ENCODE results near the gene KLHDC7A.

KLHDC7A gene

DNA sequence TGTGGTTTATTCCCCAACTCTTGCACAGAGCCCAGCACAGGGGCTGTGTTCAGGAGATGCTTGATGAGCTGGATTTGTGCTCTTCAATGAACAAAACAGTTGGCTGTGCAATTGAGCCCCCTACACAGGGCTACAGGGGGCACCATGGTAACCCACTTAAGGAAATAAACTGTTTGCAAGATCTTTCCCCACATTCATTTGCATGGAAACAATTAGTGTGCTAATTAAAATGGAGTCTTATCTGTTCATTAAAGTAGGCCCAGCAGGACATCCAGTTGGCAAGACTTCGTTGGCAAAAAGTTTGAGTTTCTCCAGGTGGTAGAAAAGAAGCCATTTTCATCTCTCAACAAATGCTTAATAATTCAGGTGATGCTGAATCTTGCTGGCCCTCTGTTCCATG, 15.3 kb downstream of the KLHDC7A start:
- no peaks in the 10 kb centered on the region for H3K79me2 ChIP-seq (ENCODE audit: insufficient read depth, low read length)
- no peak for TF ChIP-seq EZH2phosphoT487 (conservative IDR thresholded peaks at IDR 0.05; ENCODE audit: low read length)
- TF ChIP-seq, protein P1, sequence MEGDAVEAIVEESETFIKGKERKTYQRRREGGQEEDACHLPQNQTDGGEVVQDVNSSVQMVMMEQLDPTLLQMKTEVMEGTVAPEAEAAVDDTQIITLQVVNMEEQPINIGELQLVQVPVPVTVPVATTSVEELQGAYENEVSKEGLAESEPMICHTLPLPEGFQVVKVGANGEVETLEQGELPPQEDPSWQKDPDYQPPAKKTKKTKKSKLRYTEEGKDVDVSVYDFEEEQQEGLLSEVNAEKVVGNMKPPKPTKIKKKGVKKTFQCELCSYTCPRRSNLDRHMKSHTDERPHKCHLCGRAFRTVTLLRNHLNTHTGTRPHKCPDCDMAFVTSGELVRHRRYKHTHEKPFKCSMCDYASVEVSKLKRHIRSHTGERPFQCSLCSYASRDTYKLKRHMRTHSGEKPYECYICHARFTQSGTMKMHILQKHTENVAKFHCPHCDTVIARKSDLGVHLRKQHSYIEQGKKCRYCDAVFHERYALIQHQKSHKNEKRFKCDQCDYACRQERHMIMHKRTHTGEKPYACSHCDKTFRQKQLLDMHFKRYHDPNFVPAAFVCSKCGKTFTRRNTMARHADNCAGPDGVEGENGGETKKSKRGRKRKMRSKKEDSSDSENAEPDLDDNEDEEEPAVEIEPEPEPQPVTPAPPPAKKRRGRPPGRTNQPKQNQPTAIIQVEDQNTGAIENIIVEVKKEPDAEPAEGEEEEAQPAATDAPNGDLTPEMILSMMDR (IDR thresholded peaks at IDR 0.05; ENCODE audit: insufficient read depth, low read length, poor library complexity, severe bottlenecking): no peak

DNA sequence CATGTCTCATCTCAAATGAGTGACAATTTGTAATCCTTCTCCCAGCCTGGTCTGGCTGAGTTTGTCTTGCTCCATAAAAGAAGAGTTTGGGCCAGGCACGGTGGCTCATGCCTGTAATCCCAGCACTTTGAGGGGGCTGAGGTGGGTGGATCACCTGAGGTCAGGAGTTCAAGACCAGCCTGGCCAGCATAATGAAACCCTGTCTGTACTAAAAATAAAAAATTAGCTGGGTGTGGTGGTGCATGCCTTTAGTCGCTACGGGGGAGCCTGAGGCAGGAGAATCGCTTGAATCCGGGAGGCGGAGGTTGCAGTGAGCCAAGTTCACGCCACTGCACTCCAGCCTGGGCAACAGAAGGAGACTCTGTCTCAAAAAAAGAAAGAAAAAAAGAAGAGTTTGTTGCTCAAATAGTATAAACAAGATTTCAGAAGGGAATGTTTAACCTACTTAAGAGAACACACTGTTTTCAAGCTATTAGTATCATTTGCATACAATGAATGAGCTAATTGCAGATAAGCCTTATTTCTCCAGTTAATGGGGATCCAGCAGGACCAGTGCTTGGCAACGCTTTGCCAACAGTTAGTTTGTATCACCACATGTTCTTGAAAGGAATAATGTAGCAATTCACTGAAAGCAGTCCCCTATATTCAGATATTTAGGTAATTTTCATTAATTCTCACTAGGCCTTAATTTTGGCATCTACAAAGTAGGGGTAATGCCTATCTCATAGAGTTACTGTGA, 15.9 kb downstream of the KLHDC7A start:
- Histone ChIP-seq H4K20me1 (ENCODE audit: low read depth, low read length) (no peaks in the 10 kb centered on the region), H3K9ac (ENCODE audit: low read length) (no peak overlapping the region)

More for the DNA sequence above, 15.3 kb downstream of the KLHDC7A start:
- H3K27ac ChIP-seq (ENCODE audit: low read depth, low read length): no peak overlapping the region
- H2AFZ ChIP-seq (ENCODE audit: low read depth, low read length, severe bottlenecking): no peak overlapping the region
- no peak overlapping the region for H3K4me3 ChIP-seq (ENCODE audit: insufficient read depth, low read length, poor library complexity, severe bottlenecking)
- H3K36me3 ChIP-seq (ENCODE audit: low read length): no peaks in the 10 kb centered on the region
- no peaks in the 10 kb centered on the region for H4K20me1 ChIP-seq (ENCODE audit: low read depth, low read length)
- H3K9me3 ChIP-seq (ENCODE audit: insufficient read depth, low read length): no peaks in the 10 kb centered on the region
- no peak overlapping the region for H3K4me2 ChIP-seq (ENCODE audit: low read depth, low read length, poor library complexity, severe bottlenecking)
- H3K9ac ChIP-seq (ENCODE audit: low read length): no peak overlapping the region
- H3F3A ChIP-seq (ENCODE audit: insufficient read depth): no peaks in the 10 kb centered on the region
- no peaks in the 10 kb centered on the region for H3K9me2 ChIP-seq (replicated peaks; ENCODE audit: insufficient read depth, low read length)
- no peaks in the 10 kb centered on the region for H3K27me3 ChIP-seq (ENCODE audit: low read length)

DNA sequence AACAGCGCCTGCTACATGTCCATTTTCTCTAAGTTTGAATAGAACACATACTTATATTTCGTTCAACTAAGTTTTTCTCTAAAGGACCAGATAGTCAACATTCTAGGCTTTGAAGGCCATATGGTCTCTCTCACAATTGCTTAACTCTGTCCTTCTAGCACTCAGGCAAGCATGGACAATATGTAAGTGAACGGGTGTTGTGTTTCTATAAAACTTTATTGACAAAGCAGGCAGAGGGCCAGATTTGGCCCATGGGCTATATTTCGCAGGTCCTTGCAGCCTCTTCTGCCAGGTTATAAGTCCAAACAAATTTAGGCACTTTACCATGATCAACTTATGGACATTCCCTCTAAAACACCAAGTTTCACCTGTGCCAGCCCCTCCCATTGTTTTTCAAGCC, 21.1 kb downstream of the KLHDC7A start:
- no peak overlapping the region for H2AFZ ChIP-seq (ENCODE audit: low read depth, low read length, severe bottlenecking)
- H3K27ac ChIP-seq (ENCODE audit: low read depth, low read length): no peak overlapping the region
- no peak overlapping the region for H3K4me3 ChIP-seq (ENCODE audit: insufficient read depth, low read length, poor library complexity, severe bottlenecking)
- no peaks in the 10 kb centered on the region for H4K20me1 ChIP-seq (ENCODE audit: low read depth, low read length)
- H3K27me3 ChIP-seq (ENCODE audit: low read length): no peaks in the 10 kb centered on the region
- no peaks in the 10 kb centered on the region for H3K36me3 ChIP-seq (ENCODE audit: low read length)
- no peak for TF ChIP-seq EZH2phosphoT487 (conservative IDR thresholded peaks at IDR 0.05; ENCODE audit: low read length)
- TF ChIP-seq, protein P1 (IDR thresholded peaks at IDR 0.05; ENCODE audit: insufficient read depth, low read length, poor library complexity, severe bottlenecking): no peak
- H3F3A ChIP-seq (ENCODE audit: insufficient read depth): no peaks in the 10 kb centered on the region
- H3K9ac ChIP-seq (ENCODE audit: low read length): no peak overlapping the region
- H3K9me2 ChIP-seq (replicated peaks; ENCODE audit: insufficient read depth, low read length): no peaks in the 10 kb centered on the region
- no peak overlapping the region for H3K4me2 ChIP-seq (ENCODE audit: low read depth, low read length, poor library complexity, severe bottlenecking)
- no peaks in the 10 kb centered on the region for H3K79me2 ChIP-seq (ENCODE audit: insufficient read depth, low read length)
- H3K9me3 ChIP-seq (ENCODE audit: insufficient read depth, low read length): no peaks in the 10 kb centered on the region

More for the DNA sequence above, 15.9 kb downstream of the KLHDC7A start:
- Histone ChIP-seq H3K4me2 (ENCODE audit: low read depth, low read length, poor library complexity, severe bottlenecking) (no peak overlapping the region), H3K27me3 (ENCODE audit: low read length) (no peaks in the 10 kb centered on the region), H2AFZ (ENCODE audit: low read depth, low read length, severe bottlenecking) (no peak overlapping the region), H3F3A (ENCODE audit: insufficient read depth) (no peaks in the 10 kb centered on the region), H3K36me3 (ENCODE audit: low read length) (no peaks in the 10 kb centered on the region), H3K9me3 (ENCODE audit: insufficient read depth, low read length) (no peaks in the 10 kb centered on the region), H3K4me3 (ENCODE audit: insufficient read depth, low read length, poor library complexity, severe bottlenecking) (no peak overlapping the region), H3K79me2 (ENCODE audit: insufficient read depth, low read length) (no peaks in the 10 kb centered on the region), H3K27ac (ENCODE audit: low read depth, low read length) (no peak overlapping the region), H3K9me2 (replicated peaks; ENCODE audit: insufficient read depth, low read length) (no peaks in the 10 kb centered on the region)
- no peak for TF ChIP-seq EZH2phosphoT487 (conservative IDR thresholded peaks at IDR 0.05; ENCODE audit: low read length)

DNA sequence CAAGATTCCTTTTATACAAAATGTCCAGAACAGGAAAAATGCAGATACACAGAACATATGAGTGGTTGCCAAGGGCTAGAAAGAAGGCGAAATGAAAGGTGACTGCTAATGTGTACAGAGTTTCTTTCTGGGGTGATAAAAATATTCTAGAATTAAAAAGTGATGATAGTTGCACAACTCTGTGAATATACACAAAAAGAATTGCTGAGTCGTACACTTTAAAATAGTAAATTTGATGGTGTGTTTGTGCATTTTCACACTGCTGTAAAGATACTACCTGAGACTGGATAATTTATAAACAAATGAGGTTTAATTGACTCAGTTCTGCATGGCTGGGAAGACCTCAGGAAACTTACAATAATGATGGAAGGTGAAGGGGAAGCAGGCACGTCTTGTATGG, 23.9 kb downstream of the KLHDC7A start:
- no peak for TF ChIP-seq EZH2phosphoT487 (conservative IDR thresholded peaks at IDR 0.05; ENCODE audit: low read length)
- TF ChIP-seq, protein P1 (IDR thresholded peaks at IDR 0.05; ENCODE audit: insufficient read depth, low read length, poor library complexity, severe bottlenecking): no peak

More for the DNA sequence above, 23.9 kb downstream of the KLHDC7A start:
- H3K9me2 ChIP-seq (replicated peaks; ENCODE audit: insufficient read depth, low read length): no peaks in the 10 kb centered on the region
- no peak overlapping the region for H3K9ac ChIP-seq (ENCODE audit: low read length)
- H3K4me3 ChIP-seq (ENCODE audit: insufficient read depth, low read length, poor library complexity, severe bottlenecking): no peak overlapping the region
- H2AFZ ChIP-seq (ENCODE audit: low read depth, low read length, severe bottlenecking): no peak overlapping the region
- no peak overlapping the region for H3K4me2 ChIP-seq (ENCODE audit: low read depth, low read length, poor library complexity, severe bottlenecking)
- H3K79me2 ChIP-seq (ENCODE audit: insufficient read depth, low read length): no peaks in the 10 kb centered on the region
- H4K20me1 ChIP-seq (ENCODE audit: low read depth, low read length): no peaks in the 10 kb centered on the region
- no peaks in the 10 kb centered on the region for H3K27me3 ChIP-seq (ENCODE audit: low read length)
- no peaks in the 10 kb centered on the region for H3F3A ChIP-seq (ENCODE audit: insufficient read depth)
- H3K36me3 ChIP-seq (ENCODE audit: low read length): no peaks in the 10 kb centered on the region
- H3K27ac ChIP-seq (ENCODE audit: low read depth, low read length): no peak overlapping the region
- H3K9me3 ChIP-seq (ENCODE audit: insufficient read depth, low read length): peaks cover 3% of the 10 kb centered on the region; the same call in 1 of the 2 replicates
